Prostate gland (tissue), 2 donors: ENCODE measurements around the gene SASH1.

Experiments used
- POLR2AphosphoS5 ChIP-seq: sonication (generic); formaldehyde crosslinking; IDR thresholded peaks from one replicate; pipeline ENCODE4 v1.6.1; 2017; ENCODE audit warnings: antibody characterized with exemption
- TF ChIP-seq, protein P1 (sequence below), 4 experiments: fragments of 200-600 bp in 2 of 4; fragments of 450-650 bp in 2 of 4; sonication (generic) in 2 of 4; IDR thresholded peaks; 1 replicate in 3 of 4; 2 replicates in 1 of 4; pipeline ENCODE4 v1.5.1; 2016 to 2019; ENCODE audit warnings: antibody characterized with exemption in 4 of 4, mild to moderate bottlenecking in 2 of 4, moderate library complexity in 2 of 4

- TF ChIP-seq, protein P1, sequence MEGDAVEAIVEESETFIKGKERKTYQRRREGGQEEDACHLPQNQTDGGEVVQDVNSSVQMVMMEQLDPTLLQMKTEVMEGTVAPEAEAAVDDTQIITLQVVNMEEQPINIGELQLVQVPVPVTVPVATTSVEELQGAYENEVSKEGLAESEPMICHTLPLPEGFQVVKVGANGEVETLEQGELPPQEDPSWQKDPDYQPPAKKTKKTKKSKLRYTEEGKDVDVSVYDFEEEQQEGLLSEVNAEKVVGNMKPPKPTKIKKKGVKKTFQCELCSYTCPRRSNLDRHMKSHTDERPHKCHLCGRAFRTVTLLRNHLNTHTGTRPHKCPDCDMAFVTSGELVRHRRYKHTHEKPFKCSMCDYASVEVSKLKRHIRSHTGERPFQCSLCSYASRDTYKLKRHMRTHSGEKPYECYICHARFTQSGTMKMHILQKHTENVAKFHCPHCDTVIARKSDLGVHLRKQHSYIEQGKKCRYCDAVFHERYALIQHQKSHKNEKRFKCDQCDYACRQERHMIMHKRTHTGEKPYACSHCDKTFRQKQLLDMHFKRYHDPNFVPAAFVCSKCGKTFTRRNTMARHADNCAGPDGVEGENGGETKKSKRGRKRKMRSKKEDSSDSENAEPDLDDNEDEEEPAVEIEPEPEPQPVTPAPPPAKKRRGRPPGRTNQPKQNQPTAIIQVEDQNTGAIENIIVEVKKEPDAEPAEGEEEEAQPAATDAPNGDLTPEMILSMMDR (IDR thresholded peaks at IDR 0.05) = no peak
- TF ChIP-seq POLR2AphosphoS5 = no peak
Observed at GRCh38 chr6:148459238-148459637, 116.6 kb downstream of the SASH1 start.
